B cell (primary cell): Measurements from ENCODE around the gene CTNNA2. TPM values are rescaled to one million over a fixed set of nuclear protein-coding genes. Genes with fewer than 3 reads are reported as not detected.

ENCODE experiments used
- ATAC-seq: fragments of 200-7000 bp; cut with Tn5 transposase; one replicate; pipeline ENCODE4 v1.10.0; 2021; ENCODE audit warnings: low read depth, mild to moderate bottlenecking, moderate number of reproducible peaks, moderate library complexity
- CTCF ChIA-PET: fragments of 350-600 bp; sonication (Branson Sonifier 250); formaldehyde crosslinking; loops from one replicate; lab custom pipeline; 2021; ENCODE audit warnings: antibody characterized with exemption, inconsistent platforms; lab: Charles Lee
- POLR2A ChIA-PET: fragments of 350-600 bp; sonication (Branson Sonifier 250); formaldehyde crosslinking; loops from one replicate; lab custom pipeline; 2021; ENCODE audit warnings: antibody characterized with exemption; lab: Charles Lee
- DNase-seq: peaks from one replicate; pipeline ENCODE4 v3.0.0; 2013
- H2AFZ ChIP-seq: 2 replicates; pipeline ENCODE4 v1.6.1; 2012; ENCODE audit warnings: mild to moderate bottlenecking, low read depth, low read length; ENCODE audit not compliant: insufficient read depth, poor library complexity, severe bottlenecking
- H3K27ac ChIP-seq, 2 donors: 1 replicate in 1 of 2; 2 replicates in 1 of 2; pipeline ENCODE4 v1.5.1; 2012 to 2013; ENCODE audit warnings: low read length in 2 of 2, mild to moderate bottlenecking in 2 of 2, moderate library complexity in 1 of 2
- H3K27me3 ChIP-seq, 4 experiments: fragments of 200-600 bp in 1 of 4; sonication (generic) in 1 of 4; replicated peaks in 1 of 4; 1 replicate in 2 of 4; 2 replicates in 2 of 4; pipeline versions ENCODE4 v1.6.1 to v1.7.0; 2013 to 2016; ENCODE audit warnings: low read length in 3 of 4, mild to moderate bottlenecking in 2 of 4, mixed read lengths in 1 of 4, moderate library complexity in 1 of 4; ENCODE audit not compliant: insufficient read depth in 4 of 4, control insufficient read depth in 3 of 4; ENCODE audit errors: control extremely low read depth in 1 of 4
- H3K36me3 ChIP-seq, 2 experiments: replicated peaks in 1 of 2; 1 replicate in 1 of 2; 2 replicates in 1 of 2; pipeline versions ENCODE4 v1.6.1 to v1.7.1; 2013; ENCODE audit warnings: low read length in 1 of 2; ENCODE audit not compliant: insufficient read depth in 2 of 2, control insufficient read depth in 1 of 2; ENCODE audit errors: control extremely low read depth in 1 of 2, extremely low read depth in 1 of 2
- H3K4me1 ChIP-seq, 2 donors: fragments of 200-600 bp in 1 of 2; sonication (generic) in 1 of 2; 1 replicate in 1 of 2; 2 replicates in 1 of 2; pipeline versions ENCODE4 v1.5.1 to v1.6.1; 2013 to 2017; ENCODE audit warnings: low read length in 2 of 2; ENCODE audit not compliant: control insufficient read depth in 2 of 2, insufficient read depth in 2 of 2
- H3K4me2 ChIP-seq: replicated peaks from 2 replicates; pipeline ENCODE3; 2012; ENCODE audit warnings: mild to moderate bottlenecking, low read depth, low read length; ENCODE audit not compliant: poor library complexity, severe bottlenecking
- H3K4me3 ChIP-seq, 5 experiments: fragments of 200-600 bp in 1 of 5; sonication (generic) in 1 of 5; 1 replicate in 3 of 5; 2 replicates in 2 of 5; pipeline versions ENCODE4 v1.5.1 to v1.7.0; 2011 to 2016; ENCODE audit warnings: low read length in 4 of 5, mild to moderate bottlenecking in 4 of 5, low read depth in 2 of 5, control low read depth in 1 of 5, moderate library complexity in 1 of 5; ENCODE audit not compliant: insufficient read depth in 1 of 5; ENCODE audit errors: control extremely low read depth in 1 of 5, extremely low read depth in 1 of 5
- H3K79me2 ChIP-seq: fragments of 200-600 bp; sonication (generic); one replicate; pipeline ENCODE4 v1.6.0; 2016; ENCODE audit warnings: low read length; ENCODE audit not compliant: control insufficient read depth, insufficient read depth
- H3K9ac ChIP-seq: fragments of 200-600 bp; sonication (generic); 2 replicates; pipeline ENCODE4 v1.6.1; 2017; ENCODE audit warnings: mild to moderate bottlenecking, low read length, moderate library complexity
- H3K9me3 ChIP-seq, 3 donors: one replicate each; pipeline versions ENCODE4 v1.6.1 to v1.7.1; 2013; ENCODE audit warnings: low read length in 2 of 3; ENCODE audit not compliant: control insufficient read depth in 2 of 3, insufficient read depth in 1 of 3; ENCODE audit errors: control extremely low read depth in 1 of 3
- H4K20me1 ChIP-seq: 2 replicates; pipeline ENCODE4 v1.6.0; 2012; ENCODE audit warnings: mild to moderate bottlenecking, low read length; ENCODE audit not compliant: insufficient read depth, control insufficient read depth, poor library complexity, severe bottlenecking
- H3K27ac Mint-ChIP-seq: one replicate; pipeline ENCODE4 v1.8.0; 2021; ENCODE audit warnings: mixed read lengths
- H3K27me3 Mint-ChIP-seq: one replicate; pipeline ENCODE4 v1.8.0; 2021; ENCODE audit warnings: mixed read lengths
- H3K4me1 Mint-ChIP-seq: one replicate; pipeline ENCODE4 v1.8.0; 2021; ENCODE audit warnings: mixed read lengths
- H3K4me3 Mint-ChIP-seq: one replicate; pipeline ENCODE4 v1.8.0; 2021; ENCODE audit warnings: mixed read lengths
- H3K9me3 Mint-ChIP-seq: one replicate; pipeline ENCODE4 v1.8.0; 2022; ENCODE audit warnings: mixed read lengths; ENCODE audit not compliant: insufficient read depth
- EZH2 ChIP-seq: IDR thresholded peaks from 2 replicates; pipeline ENCODE4 v1.6.1; 2012; ENCODE audit warnings: borderline replicate concordance, low read depth, mild to moderate bottlenecking, moderate library complexity, low read length; ENCODE audit not compliant: insufficient read depth, poor library complexity, severe bottlenecking
- WGBS: methylation state at CpG from one replicate; pipeline ENCODE4 v1.1.5; 2013; ENCODE audit warnings: missing lambda C conversion rate; ENCODE audit not compliant: insufficient coverage; 5-methylcytosine and 5-hydroxymethylcytosine counted together
- intact Hi-C: fragments of 100-400 bp; cut with micrococcal nuclease; formaldehyde crosslinking; loops from one replicate; pipeline ENCODE4 v1.10.0; 2022
- polyA plus RNA-seq: library from polyadenylated mRNA; depleted of rRNA; stranded (reverse); fragments of >200 nt; gene quantifications from 2 replicates; pipeline ENCODE4 v1.2.3, GENCODE V29; 2012
- total RNA-seq, 2 donors: library from RNA; stranded (reverse); fragments of 120-200 nt in 1 of 2; gene quantifications; 1 replicate in 1 of 2; 2 replicates in 1 of 2; pipeline versions ENCODE4 v1.2.3 to v1.2.4, GENCODE V29; 2013 to 2022
- TF ChIP-seq, protein P1 (sequence below): fragments of 200-600 bp; IDR thresholded peaks from one replicate; pipeline ENCODE4 v1.8.0; 2022; ENCODE audit warnings: antibody characterized with exemption, mild to moderate bottlenecking

The CTNNA2 gene
- total and polyA plus RNA-seq, 2 donors (not counting 1 experiment from before 2014, with no cell fraction given): not detected

GRCh38 chr2:79876430-79876829 lies 363.6 kb downstream of the CTNNA2 start:
- ChIA-PET POLR2A (no interaction called here), CTCF (no interaction called here)
- ATAC-seq (no peak), DNase-seq (no peak)
- H3K27ac ChIP-seq: no peak overlapping the region
- Mint-ChIP-seq H3K4me1 (no peaks in the 10 kb centered on the region), H3K9me3 (no peaks in the 10 kb centered on the region), H3K27ac (no peak overlapping the region), H3K4me3 (no peak overlapping the region), H3K27me3 (no peaks in the 10 kb centered on the region)
- H3K4me2 ChIP-seq: no peak overlapping the region
- H3K9me3 ChIP-seq: peaks cover 0 to 11% (median 0%) of the 10 kb centered on the region in 3 donors
- no peaks in the 10 kb centered on the region for H3K36me3 ChIP-seq
- H3K4me3 ChIP-seq: no peak overlapping the region
- H3K9ac ChIP-seq: no peak overlapping the region
- H3K79me2 ChIP-seq: no peaks in the 10 kb centered on the region
- no peaks in the 10 kb centered on the region for H3K4me1 ChIP-seq
- H2AFZ ChIP-seq: no peak overlapping the region
- intact Hi-C loops: no loop called here
- H3K27me3 ChIP-seq: no peaks in the 10 kb centered on the region
- WGBS: no CpG with 5 or more reads among the region's 3 CpGs
- no peaks in the 10 kb centered on the region for H4K20me1 ChIP-seq
- TF ChIP-seq, protein P1, sequence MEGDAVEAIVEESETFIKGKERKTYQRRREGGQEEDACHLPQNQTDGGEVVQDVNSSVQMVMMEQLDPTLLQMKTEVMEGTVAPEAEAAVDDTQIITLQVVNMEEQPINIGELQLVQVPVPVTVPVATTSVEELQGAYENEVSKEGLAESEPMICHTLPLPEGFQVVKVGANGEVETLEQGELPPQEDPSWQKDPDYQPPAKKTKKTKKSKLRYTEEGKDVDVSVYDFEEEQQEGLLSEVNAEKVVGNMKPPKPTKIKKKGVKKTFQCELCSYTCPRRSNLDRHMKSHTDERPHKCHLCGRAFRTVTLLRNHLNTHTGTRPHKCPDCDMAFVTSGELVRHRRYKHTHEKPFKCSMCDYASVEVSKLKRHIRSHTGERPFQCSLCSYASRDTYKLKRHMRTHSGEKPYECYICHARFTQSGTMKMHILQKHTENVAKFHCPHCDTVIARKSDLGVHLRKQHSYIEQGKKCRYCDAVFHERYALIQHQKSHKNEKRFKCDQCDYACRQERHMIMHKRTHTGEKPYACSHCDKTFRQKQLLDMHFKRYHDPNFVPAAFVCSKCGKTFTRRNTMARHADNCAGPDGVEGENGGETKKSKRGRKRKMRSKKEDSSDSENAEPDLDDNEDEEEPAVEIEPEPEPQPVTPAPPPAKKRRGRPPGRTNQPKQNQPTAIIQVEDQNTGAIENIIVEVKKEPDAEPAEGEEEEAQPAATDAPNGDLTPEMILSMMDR: no peak
- TF ChIP-seq EZH2: no peak

- CTCF ChIA-PET: no interaction called here
- Histone ChIP-seq H3K4me2 (no peak overlapping the region), H3K9me3 (no peaks in the 10 kb centered on the region), H4K20me1 (no peaks in the 10 kb centered on the region), H2AFZ (no peak overlapping the region), H3K36me3 (no peaks in the 10 kb centered on the region), H3K9ac (no peak overlapping the region), H3K27me3 (no peaks in the 10 kb centered on the region), H3K4me3 (no peak overlapping the region), H3K4me1 (no peaks in the 10 kb centered on the region), H3K79me2 (no peaks in the 10 kb centered on the region), H3K27ac (no peak overlapping the region)
- no peaks in the 10 kb centered on the region for H3K27me3 Mint-ChIP-seq
- no peak overlapping the region for H3K4me3 Mint-ChIP-seq
- intact Hi-C loops: no loop called here
- H3K9me3 Mint-ChIP-seq: no peaks in the 10 kb centered on the region
- ATAC-seq (no peak), DNase-seq (no peak)
- H3K27ac Mint-ChIP-seq: no peak overlapping the region
- no peaks in the 10 kb centered on the region for H3K4me1 Mint-ChIP-seq
- POLR2A ChIA-PET: no interaction called here
- TF ChIP-seq, protein P1: no peak
- WGBS: 94% methylated on average over 6 of the region's 6 CpGs
Measured at GRCh38 chr2:79882548-79882947, 369.7 kb downstream of the CTNNA2 start.
